22Rv1 (cell line): ENCODE data around the gene PCGF1.

Experiments used
- H3K27ac ChIP-seq: fragments of 450-650 bp; 2 replicates; pipeline ENCODE4 v1.5.1; 2017
- ZFX ChIP-seq: fragments of 450-650 bp; IDR thresholded peaks from 2 replicates; pipeline ENCODE4 v1.6.1; 2017; ENCODE audit warnings: antibody characterized with exemption, borderline replicate concordance
- TF ChIP-seq, protein P1 (sequence below): fragments of 450-650 bp; IDR thresholded peaks from 2 replicates; pipeline ENCODE4 v1.5.1; 2017; ENCODE audit warnings: mild to moderate bottlenecking

Gene PCGF1

DNA sequence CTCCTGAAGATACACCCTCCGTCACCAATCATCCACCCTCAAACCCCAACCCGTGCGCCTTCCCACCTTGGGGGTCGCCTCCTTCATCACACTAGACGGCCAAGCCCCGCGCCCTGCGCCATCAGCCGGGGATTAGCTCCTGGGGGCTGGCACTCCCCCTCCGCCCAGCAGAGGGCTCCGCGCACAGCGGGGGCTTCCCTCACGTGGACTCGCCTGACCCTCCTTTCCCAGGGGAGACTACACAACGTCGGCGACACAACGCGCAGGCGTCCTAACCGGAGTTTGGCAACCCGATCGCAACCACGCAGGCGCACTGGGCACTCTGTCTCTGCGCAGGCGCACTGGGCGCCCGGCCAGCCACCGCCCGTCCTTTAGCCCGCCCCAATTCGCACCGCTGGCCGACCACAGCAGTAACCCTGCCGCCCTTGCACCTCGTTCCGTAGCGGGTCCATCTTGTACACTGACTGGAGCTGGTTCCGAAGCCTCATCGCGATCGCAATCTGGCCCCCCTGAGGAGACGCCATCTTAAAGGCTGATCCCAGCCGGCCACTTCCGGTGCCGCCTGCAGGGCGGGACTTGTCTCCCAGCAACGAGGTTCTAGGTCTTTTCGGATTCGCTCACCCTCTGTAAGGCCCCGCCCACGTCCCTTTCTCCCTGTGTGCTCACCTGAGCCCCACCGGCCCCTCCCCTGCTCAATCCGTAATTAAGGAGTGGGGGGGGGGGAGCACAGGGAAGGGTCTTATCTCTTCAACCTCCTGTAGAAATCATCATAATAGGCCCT lies at the start of gene PCGF1:
PCGF1 (minus strand) TSS at position 551 of the 781 bp plus-strand sequence; CDS start at position 524, 27 bp downstream.
- peak within 1 kb of the TSS; percentile 97 for H3K27ac ChIP-seq

DNA sequence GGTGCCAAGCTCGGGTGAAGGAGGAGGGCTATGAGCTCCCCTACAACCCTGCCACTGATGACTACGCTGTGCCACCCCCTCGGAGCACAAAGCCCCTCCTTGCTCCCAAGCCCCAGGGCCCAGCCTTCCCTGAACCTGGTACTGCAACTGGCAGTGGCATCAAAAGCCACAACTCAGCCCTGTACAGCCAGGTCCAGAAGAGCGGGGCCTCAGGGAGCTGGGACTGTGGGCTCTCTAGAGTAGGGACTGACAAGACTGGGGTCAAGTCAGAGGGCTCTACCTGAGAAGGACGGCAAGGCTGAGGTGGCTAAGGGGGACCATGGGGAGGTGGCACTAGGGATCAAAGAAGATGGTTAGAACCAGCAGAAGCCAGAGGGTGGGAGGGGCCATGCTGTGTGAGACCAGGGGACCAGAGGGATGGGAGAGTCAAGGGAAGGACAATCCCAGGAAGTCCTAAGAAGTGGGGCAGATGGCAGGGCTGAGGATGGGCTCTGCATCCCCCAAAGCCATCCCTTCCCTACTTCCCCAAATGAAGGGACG lies 49.4 kb upstream of the PCGF1 start:
- TF ChIP-seq, protein P1, sequence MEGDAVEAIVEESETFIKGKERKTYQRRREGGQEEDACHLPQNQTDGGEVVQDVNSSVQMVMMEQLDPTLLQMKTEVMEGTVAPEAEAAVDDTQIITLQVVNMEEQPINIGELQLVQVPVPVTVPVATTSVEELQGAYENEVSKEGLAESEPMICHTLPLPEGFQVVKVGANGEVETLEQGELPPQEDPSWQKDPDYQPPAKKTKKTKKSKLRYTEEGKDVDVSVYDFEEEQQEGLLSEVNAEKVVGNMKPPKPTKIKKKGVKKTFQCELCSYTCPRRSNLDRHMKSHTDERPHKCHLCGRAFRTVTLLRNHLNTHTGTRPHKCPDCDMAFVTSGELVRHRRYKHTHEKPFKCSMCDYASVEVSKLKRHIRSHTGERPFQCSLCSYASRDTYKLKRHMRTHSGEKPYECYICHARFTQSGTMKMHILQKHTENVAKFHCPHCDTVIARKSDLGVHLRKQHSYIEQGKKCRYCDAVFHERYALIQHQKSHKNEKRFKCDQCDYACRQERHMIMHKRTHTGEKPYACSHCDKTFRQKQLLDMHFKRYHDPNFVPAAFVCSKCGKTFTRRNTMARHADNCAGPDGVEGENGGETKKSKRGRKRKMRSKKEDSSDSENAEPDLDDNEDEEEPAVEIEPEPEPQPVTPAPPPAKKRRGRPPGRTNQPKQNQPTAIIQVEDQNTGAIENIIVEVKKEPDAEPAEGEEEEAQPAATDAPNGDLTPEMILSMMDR: no peak
- H3K27ac ChIP-seq: no peak overlapping the region

More for the DNA sequence above, at the start of gene PCGF1:
- TF ChIP-seq, protein P1: no peak
- TF ChIP-seq ZFX: no peak

DNA sequence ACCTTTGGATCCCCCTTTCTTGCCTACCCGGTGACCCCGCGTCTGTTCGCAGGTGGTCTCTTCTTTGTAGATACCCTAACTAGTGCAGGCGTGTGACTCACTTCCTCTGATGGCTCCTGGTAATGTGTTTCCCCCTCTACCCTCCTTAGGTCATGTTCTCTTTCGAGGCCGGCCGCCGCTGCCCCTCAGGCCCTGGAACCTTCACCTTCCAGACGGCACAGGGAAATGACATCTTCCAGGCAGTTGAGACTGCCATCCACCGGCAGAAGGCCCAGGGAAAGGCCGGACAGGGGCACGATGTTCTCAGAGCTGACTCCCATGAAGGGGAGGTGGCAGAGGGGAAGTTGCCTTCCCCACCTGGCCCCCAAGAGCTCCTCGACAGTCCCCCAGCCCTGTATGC lies 48.7 kb upstream of the PCGF1 start:
- TF ChIP-seq, protein P1: no peak
- H3K27ac ChIP-seq: no peak overlapping the region

DNA sequence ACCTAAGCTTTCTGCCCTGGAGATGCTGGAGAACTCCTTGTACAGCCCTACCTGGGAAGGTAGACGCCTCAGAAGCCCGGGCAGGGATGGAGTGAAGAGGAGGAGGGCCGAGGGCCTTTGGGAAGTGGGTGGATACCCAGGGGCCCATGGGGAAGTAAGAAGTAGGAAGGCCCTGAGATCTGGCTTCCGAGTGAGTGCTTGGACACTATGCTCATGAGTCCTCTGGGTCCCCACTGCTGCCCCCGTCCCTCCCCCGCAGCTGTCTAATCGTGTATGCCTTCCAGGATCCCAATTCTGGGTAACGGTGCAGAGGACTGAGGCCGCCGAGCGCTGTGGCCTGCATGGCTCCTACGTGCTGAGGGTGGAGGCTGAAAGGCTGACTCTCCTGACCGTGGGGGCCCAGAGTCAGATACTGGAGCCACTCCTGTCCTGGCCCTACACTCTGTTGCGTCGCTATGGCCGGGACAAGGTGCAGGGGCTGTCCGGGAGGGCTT lies 48.2 kb upstream of the PCGF1 start:
- no peak for TF ChIP-seq ZFX
- TF ChIP-seq, protein P1: no peak
- no peak overlapping the region for H3K27ac ChIP-seq

DNA sequence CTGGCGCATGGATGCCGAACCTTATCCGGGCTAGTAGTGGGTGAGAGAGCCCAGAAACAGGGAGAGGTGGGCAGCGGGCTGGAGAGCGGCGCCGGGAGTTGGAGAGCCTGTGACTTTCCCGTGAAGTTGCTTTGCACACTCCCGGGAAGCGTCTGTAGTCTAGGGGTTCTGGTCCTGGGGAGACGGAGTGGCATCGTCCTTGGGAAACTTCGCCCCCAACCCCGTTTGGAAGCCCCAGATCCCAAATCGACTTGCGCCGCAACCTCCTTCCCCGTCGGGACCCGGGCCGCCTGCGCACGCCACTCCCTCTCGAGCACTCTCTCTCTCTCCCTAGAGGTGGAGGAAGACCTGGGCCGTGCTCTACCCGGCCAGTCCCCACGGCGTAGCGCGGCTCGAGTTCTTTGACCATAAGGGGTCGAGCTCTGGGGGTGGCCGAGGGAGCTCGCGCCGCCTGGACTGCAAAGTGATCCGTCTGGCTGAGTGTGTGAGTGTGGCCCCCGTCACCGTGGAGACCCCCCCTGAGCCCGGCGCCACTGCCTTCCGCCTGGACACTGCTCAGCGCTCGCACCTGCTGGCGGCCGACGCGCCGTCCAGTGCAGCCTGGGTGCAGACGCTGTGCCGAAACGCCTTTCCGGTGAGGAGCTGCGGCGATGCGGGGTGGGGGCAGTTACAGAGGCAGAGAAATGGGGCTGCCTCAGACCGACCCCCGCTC lies 47.5 kb upstream of the PCGF1 start:
- H3K27ac ChIP-seq: peak overlapping the region; percentile 52; the same call in 1 of the 2 replicates

DNA sequence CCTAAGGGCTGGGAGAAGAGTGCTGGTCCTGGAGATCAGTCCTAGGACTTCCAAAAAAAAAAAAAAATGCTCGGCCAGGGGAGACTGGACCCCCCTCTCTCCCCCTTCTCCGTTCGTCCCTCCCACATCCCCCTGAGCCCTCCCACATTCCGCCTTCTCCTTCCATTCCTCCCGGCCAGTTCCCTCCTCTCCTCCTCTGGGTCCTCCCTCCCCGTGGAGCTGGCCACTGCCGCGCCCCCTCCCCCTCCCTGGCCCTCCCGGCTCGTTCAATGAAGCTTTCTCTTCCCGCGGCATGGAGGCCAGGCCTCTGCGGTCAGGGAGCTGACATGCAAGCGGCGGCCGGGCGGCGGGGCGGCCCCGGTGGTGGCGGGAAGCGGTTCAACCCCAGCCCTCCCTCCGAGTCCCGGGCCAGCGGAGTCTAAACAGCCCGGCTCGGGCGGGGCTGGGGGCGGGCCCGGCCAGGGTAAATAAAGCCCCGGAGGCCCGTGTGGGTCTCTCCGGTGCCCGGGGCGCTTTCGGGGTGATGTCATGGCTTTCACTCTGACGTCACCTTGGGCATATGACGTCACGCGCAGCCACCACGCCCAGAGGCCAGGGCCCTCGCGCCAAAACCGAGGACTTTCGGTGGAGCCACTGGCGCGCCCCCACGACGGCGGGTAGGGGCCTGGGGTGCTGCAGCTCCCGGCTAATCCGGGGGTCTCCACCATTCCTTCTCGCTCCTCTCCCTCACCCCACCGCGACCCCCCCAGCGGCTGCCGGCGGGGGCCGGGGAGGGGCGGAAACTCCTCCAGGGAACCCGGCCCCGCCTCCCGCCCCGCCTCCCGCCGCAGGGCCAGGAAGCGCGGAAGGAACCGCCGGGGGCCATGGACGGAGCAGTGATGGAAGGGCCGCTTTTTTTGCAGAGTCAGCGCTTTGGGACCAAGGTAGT lies 46.7 kb upstream of the PCGF1 start, which contains the start of the genes DOK1 and LOXL3:
DOK1 (plus strand) TSS at position 829 of the 928 bp plus-strand sequence; CDS start at position 864, 35 bp downstream.
LOXL3 (minus strand) TSS at position 51 of the 928 bp plus-strand sequence. CDS start 1,308 bp downstream, outside the sequence.
- H3K27ac ChIP-seq: peak within 1 kb of the TSS; percentile 52
- TF ChIP-seq, protein P1: no peak
- TF ChIP-seq ZFX: no peak

More for the DNA sequence above, 47.5 kb upstream of the PCGF1 start:
- TF ChIP-seq, protein P1: no peak
- TF ChIP-seq ZFX: no peak
